ENCODE results near the gene ACTMAP.

The ACTMAP gene

DNA sequence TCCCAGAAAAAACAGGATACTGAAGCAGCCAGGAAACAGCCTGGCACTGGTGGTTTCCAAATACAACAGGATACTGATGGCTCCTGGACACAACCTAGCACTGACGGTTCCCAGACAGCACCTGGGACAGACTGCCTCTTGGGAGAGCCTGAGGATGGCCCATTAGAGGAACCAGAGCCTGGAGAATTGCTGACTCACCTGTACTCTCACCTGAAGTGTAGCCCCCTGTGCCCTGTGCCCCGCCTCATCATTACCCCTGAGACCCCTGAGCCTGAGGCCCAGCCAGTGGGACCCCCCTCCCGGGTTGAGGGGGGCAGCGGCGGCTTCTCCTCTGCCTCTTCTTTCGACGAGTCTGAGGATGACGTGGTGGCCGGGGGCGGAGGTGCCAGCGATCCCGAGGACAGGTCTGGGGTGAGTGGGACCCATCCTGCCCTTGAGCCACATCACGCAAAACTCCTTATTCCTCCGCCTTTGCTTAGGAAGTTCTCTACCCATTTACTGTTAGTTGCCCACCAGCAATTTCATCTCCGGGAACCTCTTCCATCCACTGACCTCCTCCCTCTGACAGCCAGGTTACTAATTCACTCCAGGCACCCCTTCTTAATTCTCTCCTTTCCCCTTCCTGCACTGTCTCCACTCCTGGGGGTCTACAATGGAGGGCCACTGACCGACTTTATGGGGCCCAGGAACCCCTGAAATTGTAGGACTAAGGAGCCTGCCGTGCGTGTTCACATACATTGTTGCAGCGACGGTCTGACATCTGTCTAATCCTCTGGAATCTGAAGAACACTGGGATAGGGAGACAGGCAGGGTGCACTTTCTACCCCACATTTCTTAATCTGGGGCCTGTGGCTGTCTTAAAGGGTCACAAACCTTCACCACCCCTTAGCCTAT lies 32.1 kb downstream of the ACTMAP start:
- peak overlapping the region; percentile 95 for H3K4me2 ChIP-seq
- H3K4me3 ChIP-seq (IDR thresholded peaks at IDR 0.05; ENCODE audit: insufficient read depth, low read depth, low read length): no peak overlapping the region
- H3K4me1 ChIP-seq (ENCODE audit: low read depth, poor library complexity, severe bottlenecking): peaks cover 54% of the 10 kb centered on the region
- H3K79me2 ChIP-seq (ENCODE audit: insufficient read depth, low read depth): peaks cover 8% of the 10 kb centered on the region; the same call in 1 of the 2 replicates
- peak overlapping the region; percentile 40; the same call in 1 of the 2 replicates for H3K9ac ChIP-seq
- H3K36me3 ChIP-seq (ENCODE audit: insufficient read depth): no peaks in the 10 kb centered on the region
- no peak overlapping the region; the same call in 1 of the 2 replicates for H2AFZ ChIP-seq (ENCODE audit: low read depth)
- H3K27ac ChIP-seq: no peak overlapping the region
- H4K20me1 ChIP-seq (ENCODE audit: insufficient read depth): no peaks in the 10 kb centered on the region
- TF ChIP-seq, protein P1, sequence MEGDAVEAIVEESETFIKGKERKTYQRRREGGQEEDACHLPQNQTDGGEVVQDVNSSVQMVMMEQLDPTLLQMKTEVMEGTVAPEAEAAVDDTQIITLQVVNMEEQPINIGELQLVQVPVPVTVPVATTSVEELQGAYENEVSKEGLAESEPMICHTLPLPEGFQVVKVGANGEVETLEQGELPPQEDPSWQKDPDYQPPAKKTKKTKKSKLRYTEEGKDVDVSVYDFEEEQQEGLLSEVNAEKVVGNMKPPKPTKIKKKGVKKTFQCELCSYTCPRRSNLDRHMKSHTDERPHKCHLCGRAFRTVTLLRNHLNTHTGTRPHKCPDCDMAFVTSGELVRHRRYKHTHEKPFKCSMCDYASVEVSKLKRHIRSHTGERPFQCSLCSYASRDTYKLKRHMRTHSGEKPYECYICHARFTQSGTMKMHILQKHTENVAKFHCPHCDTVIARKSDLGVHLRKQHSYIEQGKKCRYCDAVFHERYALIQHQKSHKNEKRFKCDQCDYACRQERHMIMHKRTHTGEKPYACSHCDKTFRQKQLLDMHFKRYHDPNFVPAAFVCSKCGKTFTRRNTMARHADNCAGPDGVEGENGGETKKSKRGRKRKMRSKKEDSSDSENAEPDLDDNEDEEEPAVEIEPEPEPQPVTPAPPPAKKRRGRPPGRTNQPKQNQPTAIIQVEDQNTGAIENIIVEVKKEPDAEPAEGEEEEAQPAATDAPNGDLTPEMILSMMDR (conservative IDR thresholded peaks at IDR 0.05; ENCODE audit: low read depth, low read length): no peak
- no peaks in the 10 kb centered on the region for H3K27me3 ChIP-seq (ENCODE audit: insufficient read depth, low read depth)

DNA sequence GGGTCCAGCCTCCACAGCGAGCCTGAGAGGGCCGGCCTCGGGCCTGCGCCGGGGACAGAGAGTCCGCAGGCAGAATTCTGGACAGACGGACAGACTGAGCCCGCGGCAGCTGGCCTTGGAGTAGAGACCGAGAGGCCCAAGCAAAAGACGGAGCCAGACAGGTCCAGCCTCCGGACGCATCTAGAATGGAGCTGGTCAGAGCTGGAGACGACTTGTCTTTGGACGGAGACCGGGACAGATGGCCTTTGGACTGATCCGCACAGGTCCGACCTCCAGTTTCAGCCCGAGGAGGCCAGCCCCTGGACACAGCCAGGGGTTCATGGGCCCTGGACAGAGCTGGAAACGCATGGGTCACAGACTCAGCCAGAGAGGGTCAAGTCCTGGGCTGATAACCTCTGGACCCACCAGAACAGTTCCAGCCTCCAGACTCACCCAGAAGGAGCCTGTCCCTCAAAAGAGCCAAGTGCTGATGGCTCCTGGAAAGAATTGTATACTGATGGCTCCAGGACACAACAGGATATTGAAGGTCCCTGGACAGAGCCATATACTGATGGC lies 32.9 kb downstream of the ACTMAP start:
- peak overlapping the region; percentile 57 for H2AFZ ChIP-seq (ENCODE audit: low read depth)
- H3K4me3 ChIP-seq (IDR thresholded peaks at IDR 0.05; ENCODE audit: insufficient read depth, low read depth, low read length): no peak overlapping the region
- peak overlapping the region; percentile 71 for H3K9ac ChIP-seq
- peak overlapping the region; percentile 95 for H3K4me2 ChIP-seq
- peaks cover 8% of the 10 kb centered on the region; the same call in 1 of the 2 replicates for H3K79me2 ChIP-seq (ENCODE audit: insufficient read depth, low read depth)
- peak overlapping the region; percentile 28; the same call in 1 of the 2 replicates for H3K27ac ChIP-seq
- TF ChIP-seq, protein P1 (conservative IDR thresholded peaks at IDR 0.05; ENCODE audit: low read depth, low read length): no peak
- H4K20me1 ChIP-seq (ENCODE audit: insufficient read depth): no peaks in the 10 kb centered on the region
- no peaks in the 10 kb centered on the region for H3K36me3 ChIP-seq (ENCODE audit: insufficient read depth)
- H3K4me1 ChIP-seq (ENCODE audit: low read depth, poor library complexity, severe bottlenecking): peaks cover 54% of the 10 kb centered on the region
- H3K27me3 ChIP-seq (ENCODE audit: insufficient read depth, low read depth): no peaks in the 10 kb centered on the region

DNA sequence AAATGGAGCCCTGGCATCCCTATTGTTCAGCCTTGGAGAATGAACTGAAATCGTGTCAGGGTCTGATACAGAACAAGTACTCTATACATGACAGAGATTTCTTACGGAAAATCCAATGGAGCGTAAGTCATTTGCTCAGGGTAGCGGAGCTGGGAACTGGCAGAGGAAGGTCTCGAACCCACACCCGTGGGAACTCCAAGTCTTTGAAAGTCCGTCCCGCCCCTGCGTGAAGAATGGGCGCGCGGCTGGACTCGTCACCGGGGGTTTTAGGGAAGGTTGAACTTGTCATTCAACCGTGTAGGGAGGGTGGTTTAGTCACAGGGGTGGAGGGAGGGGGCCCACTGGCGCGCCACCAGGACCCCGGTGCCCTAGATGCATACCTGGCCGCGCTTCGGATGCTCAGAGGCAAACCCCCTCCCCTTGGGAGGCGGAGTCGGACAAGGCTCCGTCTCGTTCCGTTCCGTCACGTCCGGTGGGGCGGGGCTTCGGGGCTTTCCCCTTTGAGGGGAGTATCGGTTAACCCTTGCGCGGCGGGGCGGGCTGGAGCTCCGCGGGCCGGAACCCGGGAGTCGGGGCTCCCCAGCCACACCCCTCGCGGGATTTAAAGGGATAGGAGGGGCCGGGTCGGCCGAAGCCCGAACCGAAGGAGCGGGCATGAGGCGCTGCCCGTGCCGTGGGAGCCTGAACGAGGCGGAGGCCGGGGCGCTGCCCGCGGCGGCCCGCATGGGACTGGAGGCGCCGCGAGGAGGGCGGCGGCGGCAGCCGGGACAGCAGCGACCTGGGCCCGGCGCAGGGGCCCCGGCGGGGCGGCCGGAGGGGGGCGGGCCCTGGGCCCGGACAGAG lies 33.6 kb downstream of the ACTMAP start, which contains the start of the genes COQ8B and ITPKC:
Gene COQ8B, minus strand, starts transcription at position 405 of the 843 bp plus-strand sequence. CDS start 2,254 bp downstream, outside the sequence.
Gene ITPKC, plus strand, starts transcription at position 631 of the 843 bp plus-strand sequence. Its CDS starts 24 bp downstream, at position 655.
- peak within 1 kb of the TSS; percentile 28 for H3K27ac ChIP-seq
- peak within 1 kb of the TSS; percentile 57 for H2AFZ ChIP-seq (ENCODE audit: low read depth)
- H3K4me1 ChIP-seq (ENCODE audit: low read depth, poor library complexity, severe bottlenecking): peaks cover 54% of the 10 kb centered on the region

More for the DNA sequence above, 33.6 kb downstream of the ACTMAP start, which contains the start of the genes COQ8B and ITPKC:
- Histone ChIP-seq H3K4me3 (IDR thresholded peaks at IDR 0.05; ENCODE audit: insufficient read depth, low read depth, low read length) (no peak within 1 kb of the TSS), H3K9ac (peak within 1 kb of the TSS; percentile 71), H4K20me1 (ENCODE audit: insufficient read depth) (no peaks in the 10 kb centered on the region), H3K36me3 (ENCODE audit: insufficient read depth) (no peaks in the 10 kb centered on the region), H3K27me3 (ENCODE audit: insufficient read depth, low read depth) (no peaks in the 10 kb centered on the region), H3K4me2 (peak within 1 kb of the TSS; percentile 95), H3K79me2 (ENCODE audit: insufficient read depth, low read depth) (peaks cover 8% of the 10 kb centered on the region; the same call in 1 of the 2 replicates)
- TF ChIP-seq, protein P1 (conservative IDR thresholded peaks at IDR 0.05; ENCODE audit: low read depth, low read length): no peak
